NCI-H2081 treated with DMSO at 0.1 percent for 48 hours (cell line): ENCODE results near the gene NR3C2.
"Not testable (repeated sequence)": the region's sequence is repeated elsewhere in the genome, so short reads cannot be mapped to it uniquely, and the experiment has no call there.

Source experiments
- DNase-seq: peaks from one replicate; lab custom pipeline; 2025; lab: John Stamatoyannopoulos, UW

The NR3C2 gene

GRCh38 chr4:148108766-148109165, 333.4 kb downstream of the NR3C2 start:
- DNase-seq, result no peak

DNA sequence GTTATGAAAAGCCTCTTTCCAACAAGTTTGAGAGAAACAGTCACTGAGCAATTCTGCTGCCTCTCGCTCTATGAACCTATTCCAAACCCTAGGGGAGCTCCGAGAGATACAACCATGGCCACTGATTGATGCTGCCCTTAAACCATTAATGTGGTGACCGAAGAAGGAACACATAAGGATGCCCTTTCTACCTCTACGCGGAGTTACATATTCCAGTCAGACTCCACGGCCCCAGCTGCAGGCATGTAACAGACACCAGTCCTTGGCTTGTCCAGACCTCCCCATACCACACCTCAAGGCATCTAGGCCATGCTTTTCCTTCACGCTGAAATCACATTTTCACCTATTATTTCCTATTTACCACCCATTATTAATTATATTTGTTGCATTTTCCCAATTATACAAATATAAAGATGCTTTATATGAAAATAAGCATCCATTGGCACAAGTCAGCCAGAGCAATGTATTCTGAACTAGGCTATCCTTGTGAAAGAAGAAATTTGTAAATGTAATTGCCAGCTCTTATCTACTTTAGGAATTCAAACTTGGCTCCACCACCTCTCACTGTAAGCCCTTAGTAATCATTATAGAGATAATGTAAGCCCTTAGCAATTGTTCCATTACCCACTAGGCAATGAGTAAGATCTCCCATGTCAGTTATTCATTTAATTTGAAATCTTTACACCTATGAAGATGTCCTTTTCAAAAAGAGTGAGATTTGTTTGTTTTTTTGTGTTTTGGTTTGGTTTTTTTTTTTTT, 338.4 kb downstream of the NR3C2 start:
- no peak for DNase-seq

DNA sequence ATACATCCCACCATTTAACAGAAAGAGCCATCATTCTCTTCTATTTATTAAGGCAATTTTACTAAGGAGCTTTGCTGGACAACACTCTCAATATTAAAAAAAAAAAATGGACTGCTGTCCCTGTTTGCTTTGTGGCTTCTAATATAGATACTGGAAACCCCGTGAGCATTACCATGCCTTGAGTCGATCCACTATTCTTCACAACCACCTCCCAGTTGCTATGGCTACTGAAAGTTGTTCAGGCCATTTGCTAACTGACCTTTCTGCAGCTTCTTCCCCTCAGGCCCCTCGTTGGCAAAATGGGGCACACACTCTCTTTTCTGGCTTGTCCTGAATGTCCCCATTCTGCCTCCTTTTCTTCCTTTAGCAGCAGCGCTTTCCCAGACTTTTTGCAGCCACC, 340.4 kb downstream of the NR3C2 start:
- no peak for DNase-seq

DNA sequence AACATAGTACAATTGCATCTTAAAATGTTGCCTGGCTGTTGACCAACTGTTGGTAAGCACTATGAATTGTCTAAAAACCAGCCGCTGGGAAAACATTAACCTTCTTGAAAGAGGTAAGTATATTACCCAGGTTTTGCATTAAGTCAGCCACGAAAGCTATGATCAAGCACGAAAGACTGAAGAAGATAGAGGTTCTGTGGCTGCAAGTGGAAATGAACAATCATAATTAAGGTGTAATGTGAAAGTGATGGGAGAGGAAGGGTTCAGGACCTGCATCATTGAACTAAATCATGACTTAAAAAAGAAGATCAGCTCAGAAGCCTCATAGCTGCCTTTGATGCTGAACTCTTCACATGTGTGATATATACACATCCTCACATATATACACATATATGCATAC, 341.0 kb downstream of the NR3C2 start:
- DNase-seq, result no peak

- DNase-seq, result no peak
Observed at GRCh38 chr4:148097801-148098200, 344.4 kb downstream of the NR3C2 start.

DNA sequence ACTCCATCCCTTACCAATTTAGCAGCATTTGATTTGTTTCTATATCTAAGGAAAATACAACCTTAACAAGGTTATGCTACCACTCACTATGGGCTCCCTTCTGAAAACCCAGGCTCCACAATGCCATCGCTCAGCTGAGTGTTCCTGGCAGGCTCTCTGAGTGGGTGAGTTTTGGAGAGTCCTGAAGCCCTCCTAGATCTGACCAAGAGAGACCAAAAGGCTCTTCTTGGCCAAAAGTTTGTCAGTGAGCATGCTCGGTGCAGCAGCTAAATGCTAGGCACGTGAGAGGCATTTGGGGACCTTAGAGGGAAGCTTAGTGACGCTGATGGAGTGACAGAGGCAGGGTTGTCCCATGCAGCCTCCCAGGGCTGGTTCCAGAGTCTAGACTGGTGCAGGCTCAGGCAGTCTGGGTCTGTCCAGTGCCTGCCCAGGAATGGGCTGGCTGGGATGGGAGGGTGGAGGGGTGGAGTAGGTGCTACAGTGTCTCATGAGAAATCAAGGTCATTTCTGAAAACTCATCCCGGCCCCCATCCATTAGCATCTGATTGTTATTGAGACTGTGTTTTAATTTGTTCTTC, 346.8 kb downstream of the NR3C2 start:
- DNase-seq, result no peak

DNA sequence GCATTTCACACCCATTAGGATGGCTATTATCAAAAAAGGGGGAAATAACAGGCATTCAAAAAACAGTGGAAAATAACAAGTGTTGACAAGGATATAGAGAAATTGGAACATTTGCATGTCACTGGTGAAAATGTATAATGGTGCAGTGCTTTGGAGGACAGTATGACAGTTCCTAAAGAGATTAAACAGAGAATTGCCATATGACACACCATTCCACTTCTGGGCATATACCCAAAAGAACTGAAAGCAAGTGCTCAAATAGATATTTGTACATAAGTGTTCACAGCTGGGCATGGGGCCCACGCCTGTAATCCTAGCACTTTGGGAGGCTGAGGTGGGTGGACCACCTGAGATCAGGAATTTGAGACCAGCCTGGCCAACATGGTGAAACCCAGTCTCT, 348.1 kb downstream of the NR3C2 start:
- no peak for DNase-seq

- no peak for DNase-seq
Observed at GRCh38 chr4:148093065-148093464, 349.1 kb downstream of the NR3C2 start.

DNA sequence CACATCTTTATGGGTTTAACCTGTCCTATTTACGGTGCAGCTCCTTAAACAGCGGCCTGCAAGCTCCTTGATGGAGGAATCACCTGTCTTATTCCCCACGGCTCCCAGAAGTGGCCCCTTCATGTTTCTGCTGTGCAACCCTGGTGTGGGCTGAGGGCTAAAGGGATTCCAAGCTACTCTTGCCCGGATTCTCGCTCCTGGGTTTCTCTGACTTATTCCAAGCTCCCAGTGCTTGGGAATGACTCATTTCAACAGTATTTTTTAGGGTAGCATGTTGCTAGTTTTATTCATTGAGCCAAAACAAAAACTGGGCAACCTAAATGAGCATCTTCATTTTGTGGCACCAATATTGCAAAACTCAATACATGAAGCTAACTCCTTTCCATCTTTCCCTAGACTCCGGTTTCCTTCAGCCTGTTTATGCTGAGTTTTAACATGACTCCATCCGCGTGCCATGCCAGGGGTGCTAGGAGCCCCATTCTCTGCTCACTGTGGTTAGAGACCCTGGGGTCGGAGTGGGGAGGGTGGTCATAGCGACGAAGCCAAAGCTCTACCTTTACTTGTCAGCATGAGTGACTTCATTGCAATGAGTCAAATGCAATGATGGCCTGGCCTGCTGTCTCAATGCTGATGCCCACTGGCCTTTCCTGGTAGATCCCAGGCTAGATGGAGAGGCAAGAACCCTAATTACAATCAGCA, 349.7 kb downstream of the NR3C2 start:
- DNase-seq, result no peak

DNA sequence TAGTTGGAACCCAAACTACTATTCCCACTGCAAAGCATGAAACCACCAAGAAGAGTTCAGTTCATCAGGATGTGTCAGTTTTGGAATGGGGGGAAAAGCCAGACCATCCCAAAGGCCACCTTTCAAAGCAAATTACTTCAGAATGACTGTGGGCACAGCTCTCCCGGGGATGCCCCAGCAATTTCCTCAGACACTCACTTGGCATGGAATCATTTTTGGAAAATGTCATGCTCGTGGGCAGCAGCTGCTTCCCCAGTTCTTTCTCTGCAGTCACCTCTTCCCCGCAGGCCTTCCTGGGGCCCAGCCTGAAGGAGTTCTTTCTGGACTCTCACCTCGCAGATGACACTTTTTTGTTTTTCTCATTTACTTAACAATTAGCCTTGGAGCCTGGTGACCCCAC, 350.3 kb downstream of the NR3C2 start:
- no peak for DNase-seq

DNA sequence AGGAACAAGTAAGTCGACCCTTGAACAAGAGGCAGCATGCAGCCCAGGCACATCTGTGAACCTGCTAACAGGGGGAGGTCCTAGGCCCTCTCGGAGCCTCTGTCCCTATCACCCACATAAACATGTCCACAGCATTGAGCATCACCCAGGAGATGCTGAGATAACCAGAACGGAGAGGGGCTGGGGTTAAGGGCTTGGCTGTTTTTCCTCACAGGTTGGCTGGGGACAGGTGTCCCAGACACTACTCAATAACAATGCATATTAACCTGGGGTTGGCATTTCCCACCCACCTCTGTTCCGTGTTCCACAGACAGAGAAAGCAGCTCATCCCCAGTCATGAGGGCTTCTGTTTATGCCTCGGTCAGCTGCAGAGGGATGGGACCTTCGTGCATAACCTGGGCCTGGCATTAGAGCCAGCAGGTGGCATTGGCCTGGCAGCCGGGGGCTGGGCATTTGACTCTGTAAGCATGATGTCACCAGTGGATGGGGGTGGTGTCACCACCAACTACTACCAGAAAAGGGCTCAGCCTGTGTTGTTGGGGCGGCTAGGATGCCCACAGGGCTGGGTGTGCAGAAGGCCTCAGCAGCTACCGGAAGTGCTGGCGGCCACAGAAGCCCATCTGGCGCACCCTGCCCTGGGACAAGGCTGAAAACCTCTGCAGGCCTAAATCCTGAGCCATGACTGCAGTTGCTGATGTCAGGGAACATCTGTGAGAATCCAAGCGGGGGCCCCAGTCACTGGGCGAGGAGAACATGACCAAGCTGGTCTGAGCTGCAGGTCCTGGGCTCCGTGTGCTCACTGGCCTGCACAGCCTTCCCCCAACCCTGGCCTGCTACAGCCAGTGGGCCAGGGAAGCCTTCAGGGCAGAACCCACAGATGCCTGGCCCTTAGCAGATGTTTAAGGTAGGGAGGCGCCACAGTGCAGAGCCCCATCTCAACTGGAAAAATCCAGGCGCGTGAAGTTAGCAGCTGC, 351.4 kb downstream of the NR3C2 start:
- no peak for DNase-seq

DNA sequence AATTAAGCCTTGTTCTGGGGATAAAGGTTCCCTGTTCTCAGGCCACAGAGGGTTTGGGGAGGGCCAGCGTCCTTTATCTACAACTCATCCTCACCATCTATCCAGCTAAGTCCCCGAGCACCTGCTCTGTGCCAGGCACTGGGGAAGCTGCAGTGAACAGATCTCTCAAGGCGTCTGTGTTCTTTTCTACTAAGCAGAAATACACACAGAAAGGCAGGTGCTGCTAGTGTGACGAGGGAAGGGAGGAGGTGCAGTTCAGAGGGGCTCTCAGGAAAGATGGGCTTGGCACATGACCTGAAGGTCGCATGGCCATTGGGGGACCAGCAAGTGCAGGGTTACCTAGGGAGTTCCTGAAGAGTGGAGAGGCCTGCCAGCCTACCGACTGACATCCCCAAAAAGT, 352.2 kb downstream of the NR3C2 start:
- no peak for DNase-seq

DNA sequence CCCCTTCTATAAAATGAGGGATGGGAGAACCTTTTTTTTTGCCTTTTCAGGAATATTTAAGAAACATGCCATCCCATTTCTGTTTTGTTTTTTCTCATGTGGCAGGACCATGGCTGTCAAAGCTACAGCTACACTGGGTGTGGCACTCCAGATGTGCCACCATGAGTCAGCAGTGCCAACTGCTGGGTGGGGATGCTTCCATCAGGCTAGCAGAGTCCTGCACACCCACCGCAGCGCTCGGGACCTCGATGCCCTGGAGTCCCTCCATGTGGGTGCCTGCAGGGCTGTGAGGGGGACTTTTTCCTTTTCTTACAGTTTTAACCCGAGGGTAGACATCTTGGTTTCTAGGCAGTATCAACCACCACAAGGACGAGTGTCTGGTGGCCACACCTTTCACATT, 352.6 kb downstream of the NR3C2 start:
- DNase-seq, result no peak

DNA sequence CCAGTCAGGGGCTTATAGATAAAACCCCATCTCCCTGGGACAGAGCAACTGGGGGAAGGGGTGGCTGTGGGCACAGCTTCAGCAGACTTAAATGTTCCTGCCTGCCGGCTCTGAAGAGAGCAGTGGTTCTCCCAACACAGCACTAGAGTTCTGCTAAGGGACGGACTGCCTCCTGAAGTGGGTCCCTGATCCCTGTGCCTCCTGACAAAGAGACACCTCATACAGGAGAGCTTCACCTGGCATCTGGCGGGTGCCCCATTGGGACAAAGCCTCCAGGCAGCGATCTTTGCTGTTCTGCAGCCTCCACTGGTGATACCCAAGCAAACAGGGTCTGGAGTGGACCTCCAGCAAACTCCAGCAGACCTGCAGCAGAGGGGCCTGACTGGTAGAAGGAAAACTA, 359.1 kb downstream of the NR3C2 start:
- not testable (repeated sequence) for DNase-seq

- no peak for DNase-seq
Observed at GRCh38 chr4:148081745-148082144, 360.5 kb downstream of the NR3C2 start.

GRCh38 chr4:148081267-148081666, 360.9 kb downstream of the NR3C2 start:
- DNase-seq, result no peak

DNA sequence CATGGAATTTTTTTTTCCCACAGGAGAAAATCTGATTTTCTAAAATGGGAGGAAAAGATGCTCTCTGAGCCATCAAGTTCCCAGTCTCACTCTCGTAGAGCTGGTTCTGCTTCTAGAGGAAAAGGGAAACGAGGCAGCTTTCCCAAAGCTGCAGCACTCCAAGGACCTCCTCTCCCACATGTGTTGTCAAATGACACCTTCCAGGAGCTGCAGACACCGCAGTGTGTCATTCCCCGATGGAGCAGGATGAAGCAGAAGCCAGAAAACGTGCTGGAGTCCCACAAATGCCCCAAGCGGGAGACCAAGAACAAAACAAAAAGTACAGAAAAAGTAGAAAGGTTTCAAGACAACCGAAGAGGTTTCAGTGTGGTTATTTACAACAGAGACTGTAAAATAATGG, 362.3 kb downstream of the NR3C2 start:
- no peak for DNase-seq

- DNase-seq, result no peak
Observed at GRCh38 chr4:148078061-148078460, 364.2 kb downstream of the NR3C2 start.

- DNase-seq, result no peak
Observed at GRCh38 chr4:148077581-148077980, 364.6 kb downstream of the NR3C2 start.

DNA sequence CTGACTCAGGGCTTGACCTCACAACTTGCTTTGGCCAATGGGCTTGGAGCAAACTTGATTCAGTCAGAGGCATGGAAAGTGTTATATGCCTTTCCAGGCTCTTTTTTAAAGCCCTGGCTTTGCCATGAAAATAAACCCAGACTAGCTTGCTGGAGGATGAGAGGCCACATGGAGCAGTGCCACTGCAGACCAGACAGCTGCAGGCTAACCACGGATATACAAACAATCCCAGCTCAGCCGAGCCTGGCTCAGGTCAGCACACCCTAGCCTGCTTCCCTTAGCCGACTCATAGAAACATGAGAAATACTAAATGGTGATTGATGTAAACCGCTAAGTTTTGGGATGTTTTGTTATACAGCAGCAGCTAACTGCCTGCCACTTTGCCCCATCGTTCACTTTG, 365.2 kb downstream of the NR3C2 start:
- DNase-seq, result no peak

GRCh38 chr4:148075438-148075837, 366.8 kb downstream of the NR3C2 start:
- DNase-seq, result no peak

DNA sequence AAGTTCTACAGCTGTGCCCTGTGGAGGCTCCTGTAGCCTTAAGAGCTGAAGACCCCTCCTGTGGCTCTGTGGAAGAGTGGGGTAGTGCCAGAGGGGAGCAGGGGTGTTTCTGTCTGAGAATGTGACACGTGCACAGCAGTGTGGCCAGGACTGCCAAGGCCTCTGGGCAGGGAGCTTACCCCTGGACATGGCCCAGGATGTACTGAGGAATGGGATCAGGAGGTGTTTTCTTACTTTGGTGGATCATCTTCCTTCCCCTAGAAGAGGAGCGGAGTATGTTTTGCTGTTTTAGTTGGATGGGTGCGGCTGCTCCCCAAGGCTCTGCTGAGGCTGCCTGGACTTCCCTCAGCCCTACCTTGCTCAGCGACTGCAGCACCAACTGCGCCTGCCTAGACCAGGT, 367.8 kb downstream of the NR3C2 start:
- DNase-seq, result no peak
